Measurements from ENCODE around the gene PLXDC1. TPM values are rescaled to one million over a fixed set of nuclear protein-coding genes. Genes with fewer than 3 reads are reported as not detected.
"Not testable (repeated sequence)": the region's sequence is repeated elsewhere in the genome, so short reads cannot be mapped to it uniquely, and the experiment has no call there.

Gene PLXDC1
- total RNA-seq, 1 experiment from 2014 or later = 0.64 TPM

GRCh38 chr17:39064374-39064773 lies 87.1 kb downstream of the PLXDC1 start:
- DNase-seq (ENCODE audit: low spot score) = peak; percentile 78

DNA sequence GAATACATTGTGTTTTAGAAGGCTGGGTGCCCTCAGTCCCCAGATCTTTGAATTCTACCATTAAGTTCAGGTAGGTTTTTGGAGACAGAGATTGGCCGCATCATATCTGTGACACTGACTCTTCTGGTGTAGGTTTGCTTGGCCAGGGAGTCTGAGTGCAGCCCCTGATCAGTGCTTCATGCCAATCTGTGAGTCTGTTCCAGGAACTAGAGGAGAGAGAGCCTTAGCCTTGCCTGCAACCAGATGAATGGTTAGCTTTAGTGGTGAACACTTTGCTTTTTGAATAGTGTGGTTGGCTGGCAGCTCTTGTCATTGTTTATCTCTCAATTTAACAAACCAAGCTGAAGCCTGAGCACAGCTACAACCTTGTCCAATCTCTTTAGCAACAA lies 87.8 kb downstream of the PLXDC1 start:
- DNase-seq (ENCODE audit: low spot score) = peak; percentile 8

GRCh38 chr17:39062846-39063680 lies 88.4 kb downstream of the PLXDC1 start:
- DNase-seq (ENCODE audit: low spot score) = peak; percentile 72

- no peak for DNase-seq (ENCODE audit: low spot score)
These were observed 92.9 kb downstream of the PLXDC1 start for GRCh38 chr17:39058524-39058923.

GRCh38 chr17:39057701-39058206 lies 93.7 kb downstream of the PLXDC1 start:
- no peak for DNase-seq (ENCODE audit: low spot score)

DNA sequence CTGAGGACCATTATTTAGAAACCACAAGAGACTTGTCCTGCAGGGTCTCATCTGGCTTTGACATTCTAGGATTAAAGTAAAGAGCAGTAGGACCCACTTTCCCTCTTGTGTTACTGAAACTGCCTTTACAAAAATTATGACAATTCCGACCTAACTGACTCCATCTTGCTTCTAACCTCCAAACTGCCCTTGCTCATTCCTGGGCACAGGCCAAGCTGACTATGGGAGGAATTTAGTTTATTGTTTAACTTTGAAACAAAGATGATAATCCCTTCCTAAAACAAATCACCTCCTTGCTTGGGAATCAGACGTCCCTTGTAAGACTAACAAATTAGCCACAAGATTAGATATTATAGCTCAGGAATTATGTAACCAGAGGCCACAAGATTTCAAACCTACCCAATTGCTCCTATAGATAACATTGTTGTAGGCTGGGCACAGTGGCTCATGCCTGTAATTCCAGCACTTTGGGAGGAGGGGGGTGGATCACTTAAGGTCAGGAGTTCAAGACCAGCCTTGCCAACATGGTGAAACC lies 97.3 kb downstream of the PLXDC1 start:
- DNase-seq (ENCODE audit: low spot score) = no peak

DNA sequence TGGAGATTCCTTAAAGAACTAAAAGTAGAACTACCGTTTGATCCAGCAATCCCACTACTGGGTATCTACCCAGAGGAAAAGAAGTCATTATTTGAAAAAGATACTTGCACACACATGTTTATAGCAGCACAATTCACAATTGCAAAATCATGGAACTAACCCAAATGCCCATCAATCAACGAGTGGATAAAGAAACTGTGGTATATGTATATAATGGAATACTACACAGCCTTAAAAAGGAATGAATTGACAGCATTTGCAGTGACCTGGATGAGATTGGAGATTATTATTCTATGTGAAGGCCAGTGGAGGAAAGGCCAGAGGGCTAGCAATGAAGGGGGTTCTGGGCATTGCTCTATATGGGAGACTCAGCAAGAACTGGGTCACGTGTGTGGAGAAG lies 99.0 kb downstream of the PLXDC1 start:
- not testable (repeated sequence) for DNase-seq (ENCODE audit: low spot score)

DNA sequence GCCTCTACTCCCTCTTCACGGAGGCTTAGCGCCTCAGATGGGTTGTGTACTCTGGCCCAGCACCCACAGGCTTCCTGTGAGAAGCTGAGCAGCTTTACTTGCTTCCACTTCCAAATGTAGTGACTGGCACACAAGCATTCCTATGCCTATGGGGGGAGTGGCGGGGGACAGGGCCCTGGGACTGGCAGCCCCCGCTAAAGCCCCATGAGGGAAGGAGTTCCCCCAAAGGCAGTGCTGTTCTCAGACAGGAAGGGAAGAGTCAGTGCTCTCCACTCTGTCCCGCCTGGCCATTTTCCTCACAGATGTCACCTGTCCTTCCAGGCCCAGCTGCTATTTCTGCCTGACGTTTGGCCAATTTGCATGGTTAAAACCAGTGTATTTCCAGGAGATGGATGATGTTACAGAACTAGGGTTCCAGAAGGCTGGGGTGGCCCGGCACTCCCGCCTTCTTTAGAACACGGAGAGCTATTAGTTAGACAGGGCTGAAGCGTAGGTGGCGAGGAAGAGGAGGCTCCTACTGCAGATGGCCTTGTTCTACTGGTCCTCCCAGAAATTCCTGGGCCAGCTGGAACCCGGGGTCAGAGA lies 100.3 kb downstream of the PLXDC1 start:
- DNase-seq (ENCODE audit: low spot score) = no peak

DNA sequence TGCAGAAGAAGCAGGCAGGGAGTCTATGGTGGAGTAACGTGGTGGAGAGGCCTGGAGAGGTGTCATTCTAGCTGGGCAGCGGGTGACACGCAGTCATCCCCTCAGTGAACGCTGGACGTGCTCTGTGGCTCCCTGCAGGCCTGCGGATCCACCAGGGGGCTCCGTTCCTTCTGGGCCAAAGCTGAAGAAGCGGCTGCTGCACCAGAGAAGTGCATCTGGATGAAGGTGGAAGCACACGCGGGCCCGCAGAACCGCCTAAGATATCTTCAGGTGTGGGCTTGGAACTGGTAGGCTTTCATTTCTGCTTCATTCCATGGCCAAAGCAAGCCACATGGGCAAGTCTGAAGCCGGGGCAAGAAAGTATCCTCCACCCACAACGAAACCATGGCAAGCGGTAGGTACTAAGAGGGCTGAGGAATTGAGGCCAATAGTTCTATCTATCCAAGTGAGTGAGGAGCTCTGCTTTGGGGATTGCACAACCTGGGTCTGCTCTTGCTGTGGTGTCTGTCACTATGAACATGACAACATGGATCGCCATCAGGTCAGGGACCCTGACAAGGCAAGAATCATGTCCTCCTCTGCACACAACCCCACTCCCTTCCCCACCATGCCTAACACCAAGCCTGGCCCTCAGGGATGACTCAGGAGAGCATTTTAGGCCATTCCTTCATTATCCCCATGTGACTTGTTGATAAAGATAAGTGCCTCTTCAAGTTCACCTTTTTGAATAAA lies 105.3 kb downstream of the PLXDC1 start:
- no peak for DNase-seq (ENCODE audit: low spot score)

GRCh38 chr17:39036009-39036408 lies 115.4 kb downstream of the PLXDC1 start:
- DNase-seq (ENCODE audit: low spot score) = no peak

DNA sequence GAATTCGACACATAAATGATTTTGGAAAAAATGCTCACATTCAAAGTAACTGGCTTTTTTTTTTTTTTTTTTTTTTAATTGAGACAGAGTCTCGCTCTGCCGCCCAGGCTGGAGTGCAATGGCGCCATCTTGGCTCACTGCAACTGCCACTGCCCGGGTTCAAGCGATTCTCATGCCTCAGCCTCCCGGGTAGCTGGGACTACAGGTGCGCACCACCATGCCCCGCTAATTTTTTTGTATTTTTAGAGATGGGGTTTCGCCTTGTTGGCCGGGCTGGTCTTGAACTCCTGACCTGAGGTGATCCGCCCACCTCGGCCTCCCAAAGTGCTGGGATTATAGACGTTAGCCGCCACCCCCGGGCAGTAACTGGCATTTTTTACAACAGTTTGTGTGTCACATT lies 115.9 kb downstream of the PLXDC1 start:
- DNase-seq (ENCODE audit: low spot score) = not testable (repeated sequence)

- DNase-seq (ENCODE audit: low spot score) = no peak
These were observed 122.7 kb downstream of the PLXDC1 start for GRCh38 chr17:39028690-39029089.

DNA sequence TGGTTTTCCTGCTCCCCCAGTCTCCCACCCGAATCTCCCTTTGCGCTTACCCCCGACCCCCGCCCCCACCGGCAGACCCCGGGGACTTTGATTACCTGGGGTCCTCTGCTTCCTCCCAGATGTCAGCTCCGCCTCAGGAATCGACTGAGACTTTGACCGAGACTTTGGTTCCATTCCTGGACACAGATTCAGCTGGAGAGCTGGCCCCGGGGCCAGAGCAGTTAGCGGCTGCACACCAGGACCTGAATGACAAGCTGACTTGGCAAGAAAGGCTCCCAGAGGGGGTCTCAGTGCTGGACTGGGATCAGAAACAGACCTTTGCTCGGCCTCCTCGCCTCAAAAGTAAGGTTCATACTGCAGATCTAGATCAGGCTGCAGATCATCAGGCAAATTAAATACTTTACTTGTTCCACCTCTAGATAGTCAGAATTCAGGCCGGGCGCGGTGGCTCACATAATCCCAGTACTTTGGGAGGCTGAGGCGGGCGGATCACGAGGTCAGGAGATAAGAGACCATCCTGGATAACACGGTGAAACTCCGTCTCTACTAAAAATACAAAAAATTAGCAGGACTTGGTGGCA lies 123.9 kb downstream of the PLXDC1 start:
- DNase-seq (ENCODE audit: low spot score) = no peak

- DNase-seq (ENCODE audit: low spot score) = peak; percentile 43
These were observed 124.4 kb downstream of the PLXDC1 start for GRCh38 chr17:39026980-39027451.

GRCh38 chr17:39026346-39026745 lies 125.1 kb downstream of the PLXDC1 start:
- DNase-seq (ENCODE audit: low spot score) = not testable (repeated sequence)

DNA sequence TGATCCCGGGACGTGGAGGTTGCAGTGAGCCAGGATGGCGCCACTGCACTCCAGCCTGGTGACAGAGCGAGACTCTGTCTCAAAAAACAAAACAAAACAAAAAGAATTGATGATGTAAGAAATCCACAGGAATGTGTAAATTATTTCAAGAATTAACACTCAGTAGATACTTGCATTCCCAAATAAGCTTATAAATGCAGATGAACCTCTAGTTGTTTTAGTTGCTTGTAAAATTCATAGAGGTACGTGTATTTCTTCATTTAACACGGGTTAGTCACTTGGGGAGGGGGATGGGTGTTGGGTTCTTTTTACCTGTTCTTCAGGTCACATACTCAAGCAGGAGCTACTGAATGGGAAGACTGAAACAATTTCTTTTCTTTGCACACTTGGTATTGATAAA lies 128.5 kb downstream of the PLXDC1 start:
- no peak for DNase-seq (ENCODE audit: low spot score)

- not testable (repeated sequence) for DNase-seq (ENCODE audit: low spot score)
These were observed 131.4 kb downstream of the PLXDC1 start for GRCh38 chr17:39020037-39020436.

DNA sequence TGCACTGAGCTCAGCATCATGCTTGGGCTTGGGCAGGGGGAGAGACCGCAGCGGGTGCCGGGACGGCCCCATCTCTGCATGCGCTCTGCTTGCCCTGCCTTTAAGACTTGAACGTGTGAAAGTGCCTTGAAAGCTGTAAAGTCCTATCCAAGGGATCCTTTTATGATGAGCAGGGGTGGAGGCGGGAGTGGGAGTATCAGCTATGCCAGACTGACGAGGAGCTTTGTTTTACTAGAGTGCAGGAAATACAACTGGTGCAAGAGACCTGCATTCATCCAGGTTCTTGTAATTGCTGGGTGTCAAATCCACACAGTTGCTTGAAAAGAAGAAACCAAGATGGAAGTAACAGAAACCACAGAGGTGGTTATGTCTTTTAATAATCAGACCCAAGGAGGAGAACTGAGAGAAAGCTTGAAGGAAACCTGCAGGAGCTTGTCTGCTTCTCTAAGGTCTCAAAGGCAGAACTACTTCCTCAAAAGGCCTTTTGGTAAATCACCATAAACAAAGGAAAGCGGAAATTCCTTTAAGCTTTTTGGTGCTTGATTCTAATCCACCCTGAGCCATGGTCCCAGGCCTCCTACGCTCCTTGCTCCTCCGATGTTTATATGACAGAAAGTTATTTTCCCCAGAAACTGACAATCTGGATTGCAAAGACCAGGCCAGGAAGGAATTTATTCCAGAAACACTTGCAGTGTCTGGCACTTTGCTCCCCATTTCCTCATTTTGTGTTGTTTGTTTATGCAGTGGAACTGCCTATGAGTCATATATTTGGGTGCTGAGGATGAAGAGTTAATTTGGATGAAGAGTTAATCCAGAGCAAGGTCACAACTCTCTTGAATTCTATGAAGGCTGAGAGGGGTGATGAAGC lies 132.9 kb downstream of the PLXDC1 start:
- no peak for DNase-seq (ENCODE audit: low spot score)

- no peak for DNase-seq (ENCODE audit: low spot score)
These were observed 135.0 kb downstream of the PLXDC1 start for GRCh38 chr17:39016193-39017153.

DNA sequence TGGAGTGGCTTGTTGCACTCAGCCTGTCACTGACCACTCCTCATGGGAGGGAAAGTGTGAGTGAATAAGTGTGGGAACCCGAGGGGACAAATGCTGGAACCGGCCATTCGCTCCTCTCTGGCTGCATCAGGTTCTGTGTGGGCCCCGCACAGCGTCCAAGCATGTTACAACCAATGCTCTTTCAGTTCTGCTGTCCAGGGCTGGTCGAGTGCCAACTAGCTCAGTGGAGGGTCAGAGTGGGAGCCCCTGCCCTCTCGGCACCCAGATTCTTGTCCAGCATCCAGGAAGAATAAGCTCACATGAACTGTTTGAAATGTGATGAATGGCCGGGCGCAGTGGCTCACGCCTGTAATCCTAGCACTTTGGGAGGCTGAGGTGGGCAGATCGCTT lies 135.9 kb downstream of the PLXDC1 start:
- DNase-seq (ENCODE audit: low spot score) = no peak
